Gastrocnemius medialis (tissue), 4 donors: Measurements from ENCODE around the gene IFIT5.

Experiments used
- POLR2A ChIP-seq, 2 donors: fragments of 450-650 bp; IDR thresholded peaks; one replicate each; pipeline ENCODE4 v1.6.1; 2017; ENCODE audit warnings: antibody characterized with exemption in 2 of 2, mild to moderate bottlenecking in 2 of 2, moderate library complexity in 2 of 2
- TF ChIP-seq, protein P1 (sequence below), 5 experiments: fragments of 450-650 bp in 3 of 5; fragments of 200-600 bp in 2 of 5; sonication (generic) in 2 of 5; IDR thresholded peaks in 4 of 5; conservative IDR thresholded peaks in 1 of 5; 1 replicate in 4 of 5; 2 replicates in 1 of 5; pipeline ENCODE4 v1.5.1; 2016 to 2019; ENCODE audit warnings: antibody characterized with exemption in 5 of 5, mild to moderate bottlenecking in 3 of 5, moderate library complexity in 3 of 5

DNA sequence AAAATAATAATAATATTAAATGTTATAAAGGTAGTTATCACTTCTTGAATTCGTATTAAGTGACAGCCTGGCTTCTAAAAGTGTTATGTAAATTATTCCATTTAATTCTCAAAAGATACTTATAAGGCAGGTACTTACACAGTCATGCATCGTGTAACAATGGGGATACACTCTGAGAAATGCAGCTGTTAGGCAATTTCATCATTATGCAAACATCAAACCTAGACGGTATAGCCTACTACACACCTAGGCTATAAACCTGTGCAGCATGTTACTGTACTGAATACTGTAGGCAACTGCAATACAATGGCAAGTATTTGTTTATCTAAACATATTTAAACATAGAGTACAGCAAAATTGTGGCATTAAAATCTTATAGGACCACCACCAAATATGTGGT is 20.5 kb upstream of the IFIT5 start:
- TF ChIP-seq, protein P1, sequence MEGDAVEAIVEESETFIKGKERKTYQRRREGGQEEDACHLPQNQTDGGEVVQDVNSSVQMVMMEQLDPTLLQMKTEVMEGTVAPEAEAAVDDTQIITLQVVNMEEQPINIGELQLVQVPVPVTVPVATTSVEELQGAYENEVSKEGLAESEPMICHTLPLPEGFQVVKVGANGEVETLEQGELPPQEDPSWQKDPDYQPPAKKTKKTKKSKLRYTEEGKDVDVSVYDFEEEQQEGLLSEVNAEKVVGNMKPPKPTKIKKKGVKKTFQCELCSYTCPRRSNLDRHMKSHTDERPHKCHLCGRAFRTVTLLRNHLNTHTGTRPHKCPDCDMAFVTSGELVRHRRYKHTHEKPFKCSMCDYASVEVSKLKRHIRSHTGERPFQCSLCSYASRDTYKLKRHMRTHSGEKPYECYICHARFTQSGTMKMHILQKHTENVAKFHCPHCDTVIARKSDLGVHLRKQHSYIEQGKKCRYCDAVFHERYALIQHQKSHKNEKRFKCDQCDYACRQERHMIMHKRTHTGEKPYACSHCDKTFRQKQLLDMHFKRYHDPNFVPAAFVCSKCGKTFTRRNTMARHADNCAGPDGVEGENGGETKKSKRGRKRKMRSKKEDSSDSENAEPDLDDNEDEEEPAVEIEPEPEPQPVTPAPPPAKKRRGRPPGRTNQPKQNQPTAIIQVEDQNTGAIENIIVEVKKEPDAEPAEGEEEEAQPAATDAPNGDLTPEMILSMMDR (IDR thresholded peaks at IDR 0.05 in 4 of 5, conservative IDR thresholded peaks at IDR 0.05 in 1 of 5): no peak
- no peak for TF ChIP-seq POLR2A (IDR thresholded peaks at IDR 0.05)
